HG03135 (cell line): ENCODE data around the gene CYP2S1.
"Not testable (repeated sequence)": the region's sequence is repeated elsewhere in the genome, so short reads cannot be mapped to it uniquely, and the experiment has no call there.

Experiments used
- ATAC-seq: cut with Tn5 transposase; IDR thresholded peaks from one replicate; pipeline ENCODE4 v1.9.1; 2021; ENCODE audit warnings: mild to moderate bottlenecking, moderate library complexity; ENCODE audit not compliant: unreplicated experiment

Gene CYP2S1

GRCh38 chr19:41225238-41226052 lies 32.4 kb downstream of the CYP2S1 start:
- no peak for ATAC-seq

- ATAC-seq: no peak
Measured at GRCh38 chr19:41226053-41226873, 33.2 kb downstream of the CYP2S1 start.

- no peak for ATAC-seq
Measured at GRCh38 chr19:41226874-41227390, 33.9 kb downstream of the CYP2S1 start.

- no peak for ATAC-seq
Measured at GRCh38 chr19:41228486-41228885, 35.5 kb downstream of the CYP2S1 start.

- ATAC-seq: not testable (repeated sequence)
Measured at GRCh38 chr19:41229338-41229737, 36.3 kb downstream of the CYP2S1 start.

GRCh38 chr19:41230067-41230857 lies 37.2 kb downstream of the CYP2S1 start:
- no peak for ATAC-seq

GRCh38 chr19:41232686-41233085 lies 39.7 kb downstream of the CYP2S1 start:
- ATAC-seq: no peak

- ATAC-seq: no peak
Measured at GRCh38 chr19:41233748-41234240, 40.8 kb downstream of the CYP2S1 start.

- ATAC-seq: no peak
Measured at GRCh38 chr19:41234512-41235168, 41.6 kb downstream of the CYP2S1 start.

- no peak for ATAC-seq
Measured at GRCh38 chr19:41235480-41235879, 42.5 kb downstream of the CYP2S1 start.

- ATAC-seq: no peak
Measured at GRCh38 chr19:41238244-41238643, 45.2 kb downstream of the CYP2S1 start.

GRCh38 chr19:41239363-41239762 lies 46.3 kb downstream of the CYP2S1 start:
- ATAC-seq: no peak

- no peak for ATAC-seq
Measured at GRCh38 chr19:41239961-41240574, 47.0 kb downstream of the CYP2S1 start.

GRCh38 chr19:41241859-41242258 lies 48.8 kb downstream of the CYP2S1 start:
- ATAC-seq: no peak

GRCh38 chr19:41244117-41244516 lies 51.1 kb downstream of the CYP2S1 start:
- no peak for ATAC-seq

- ATAC-seq: no peak
Measured at GRCh38 chr19:41245843-41246242, 52.8 kb downstream of the CYP2S1 start.

- ATAC-seq: no peak
Measured at GRCh38 chr19:41248895-41249294, 55.9 kb downstream of the CYP2S1 start.

- ATAC-seq: no peak
Measured at GRCh38 chr19:41249707-41250423, 56.8 kb downstream of the CYP2S1 start.

GRCh38 chr19:41253660-41254059 lies 60.6 kb downstream of the CYP2S1 start:
- ATAC-seq: no peak
